KMS-11 (cell line): Measurements from ENCODE around the gene CSMD2.

ENCODE experiments used
- H2AFZ ChIP-seq: fragments of 200-600 bp; sonication (generic); 2 replicates; pipeline ENCODE4 v1.6.1; 2016; ENCODE audit warnings: antibody characterized with exemption, mixed run types, low read depth
- H3K27ac ChIP-seq: fragments of 200-600 bp; sonication (generic); 2 replicates; pipeline ENCODE4 v1.6.1; 2016; ENCODE audit warnings: mild to moderate bottlenecking, mixed run types
- H3K27me3 ChIP-seq: fragments of 200-600 bp; sonication (generic); 2 replicates; pipeline ENCODE4 v1.6.1; 2017; ENCODE audit warnings: mild to moderate bottlenecking, low read depth, mixed run types, moderate library complexity; ENCODE audit not compliant: insufficient read depth
- H3K36me3 ChIP-seq: fragments of 200-600 bp; sonication (generic); 2 replicates; pipeline ENCODE4 v1.6.1; 2017; ENCODE audit warnings: mild to moderate bottlenecking, mixed run types; ENCODE audit not compliant: insufficient read depth
- H3K4me1 ChIP-seq: fragments of 200-600 bp; sonication (generic); 2 replicates; pipeline ENCODE4 v1.6.1; 2016; ENCODE audit warnings: mild to moderate bottlenecking, low read depth, mixed run types; ENCODE audit not compliant: poor library complexity, severe bottlenecking
- H3K4me2 ChIP-seq: fragments of 200-600 bp; sonication (generic); 2 replicates; pipeline ENCODE4 v1.7.0; 2016; ENCODE audit warnings: mild to moderate bottlenecking, mixed run types
- H3K4me3 ChIP-seq: fragments of 200-600 bp; sonication (generic); IDR thresholded peaks from 2 replicates; pipeline ENCODE4 v1.6.1; 2017; ENCODE audit warnings: low read depth, low read length, mixed read lengths; ENCODE audit not compliant: insufficient read depth
- H3K79me2 ChIP-seq: fragments of 200-600 bp; sonication (generic); 2 replicates; pipeline ENCODE4 v1.6.1; 2016; ENCODE audit warnings: low read depth, mixed run types; ENCODE audit not compliant: insufficient read depth
- H3K9ac ChIP-seq: fragments of 200-600 bp; sonication (generic); 2 replicates; pipeline ENCODE4 v1.6.1; 2016; ENCODE audit warnings: mild to moderate bottlenecking, mixed run types
- H4K20me1 ChIP-seq: fragments of 200-600 bp; sonication (generic); 2 replicates; pipeline ENCODE4 v1.6.1; 2016; ENCODE audit warnings: mild to moderate bottlenecking, mixed run types; ENCODE audit not compliant: insufficient read depth
- CTCF ChIP-seq: fragments of 200-600 bp; sonication (generic); conservative IDR thresholded peaks from 2 replicates; pipeline ENCODE4 v1.6.1; 2017; ENCODE audit warnings: low read depth, mild to moderate bottlenecking, antibody characterized with exemption, low read length, moderate library complexity, mixed read lengths

The CSMD2 gene

GRCh38 chr1:34050709-34051485 is 114.1 kb downstream of the CSMD2 start:
- Histone ChIP-seq H4K20me1 (no peaks in the 10 kb centered on the region), H3K4me2 (no peak overlapping the region), H3K27me3 (no peaks in the 10 kb centered on the region), H3K4me3 (no peak overlapping the region), H3K36me3 (no peaks in the 10 kb centered on the region), H3K27ac (no peak overlapping the region), H2AFZ (no peak overlapping the region), H3K79me2 (no peaks in the 10 kb centered on the region), H3K4me1 (no peaks in the 10 kb centered on the region), H3K9ac (no peak overlapping the region)
- no peak for TF ChIP-seq CTCF

DNA sequence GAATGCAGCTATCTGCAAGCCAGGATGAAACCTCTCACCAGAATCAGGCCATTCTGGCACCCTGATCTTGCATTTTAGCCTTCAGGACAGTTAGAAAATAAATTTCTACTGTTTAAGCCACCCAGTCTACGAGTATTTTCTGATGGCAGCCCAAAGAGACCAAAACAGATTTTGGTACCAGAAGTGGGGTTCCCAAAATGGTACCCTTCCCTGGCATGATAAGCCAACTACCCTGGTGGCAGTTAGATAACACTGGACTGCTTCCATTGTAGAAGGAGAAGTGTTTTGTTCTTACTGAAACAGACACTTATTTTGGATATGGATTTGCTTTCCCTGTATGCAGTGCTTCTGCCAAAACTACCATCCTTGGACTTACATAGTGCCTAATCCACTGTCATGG is 115.0 kb downstream of the CSMD2 start:
- no peak overlapping the region for H3K4me2 ChIP-seq
- H3K79me2 ChIP-seq, result no peaks in the 10 kb centered on the region
- H3K27me3 ChIP-seq, result no peaks in the 10 kb centered on the region
- TF ChIP-seq CTCF, result no peak
- H3K4me3 ChIP-seq, result no peak overlapping the region
- no peaks in the 10 kb centered on the region for H3K4me1 ChIP-seq
- no peak overlapping the region for H3K27ac ChIP-seq
- no peaks in the 10 kb centered on the region for H4K20me1 ChIP-seq
- no peak overlapping the region for H3K9ac ChIP-seq
- no peak overlapping the region for H2AFZ ChIP-seq
- no peaks in the 10 kb centered on the region for H3K36me3 ChIP-seq

GRCh38 chr1:34049477-34049876 is 115.6 kb downstream of the CSMD2 start:
- Histone ChIP-seq H3K27me3 (no peaks in the 10 kb centered on the region), H3K9ac (no peak overlapping the region), H4K20me1 (no peaks in the 10 kb centered on the region), H3K79me2 (no peaks in the 10 kb centered on the region), H2AFZ (no peak overlapping the region), H3K4me2 (no peak overlapping the region), H3K27ac (no peak overlapping the region), H3K36me3 (no peaks in the 10 kb centered on the region), H3K4me1 (no peaks in the 10 kb centered on the region), H3K4me3 (no peak overlapping the region)
- TF ChIP-seq CTCF, result no peak

DNA sequence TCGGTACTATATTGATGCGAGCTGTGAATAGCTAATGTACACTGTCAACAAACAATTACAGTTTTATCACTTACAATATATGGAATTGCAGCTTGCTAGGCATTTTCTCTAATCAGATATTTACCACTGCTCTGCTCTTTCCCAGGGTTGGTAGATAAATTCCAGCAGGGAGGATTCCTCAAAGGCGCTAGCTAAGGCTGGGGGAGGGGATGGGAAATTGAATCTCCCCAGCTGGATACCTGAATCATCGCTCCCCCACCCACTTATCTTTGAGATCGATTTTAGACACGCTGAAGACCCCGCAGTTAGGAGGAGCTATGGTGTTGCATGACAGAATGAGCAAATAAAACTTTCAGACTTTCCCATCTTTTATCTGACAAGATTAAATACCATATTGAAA is 127.2 kb downstream of the CSMD2 start:
- no peak overlapping the region for H3K9ac ChIP-seq
- no peak overlapping the region for H2AFZ ChIP-seq
- TF ChIP-seq CTCF, result no peak
- H3K4me1 ChIP-seq, result no peaks in the 10 kb centered on the region
- H3K27me3 ChIP-seq, result no peaks in the 10 kb centered on the region
- no peak overlapping the region for H3K4me2 ChIP-seq
- no peaks in the 10 kb centered on the region for H3K79me2 ChIP-seq
- H3K36me3 ChIP-seq, result no peaks in the 10 kb centered on the region
- no peak overlapping the region for H3K4me3 ChIP-seq
- H4K20me1 ChIP-seq, result no peaks in the 10 kb centered on the region
- H3K27ac ChIP-seq, result no peak overlapping the region
